ENCODE data around the gene NDUFB3. TPM values are rescaled to one million over a fixed set of nuclear protein-coding genes. Genes with fewer than 3 reads are reported as not detected.

NDUFB3 gene
- 35.1 and 44.7 TPM in 2 replicates for total RNA-seq
- total RNA-seq (2013): 75.1 TPM
- 11.1 and 13.0 TPM in 2 replicates for polyA plus RNA-seq
- polyA minus RNA-seq: 8.4 and 9.7 TPM in 2 replicates

DNA sequence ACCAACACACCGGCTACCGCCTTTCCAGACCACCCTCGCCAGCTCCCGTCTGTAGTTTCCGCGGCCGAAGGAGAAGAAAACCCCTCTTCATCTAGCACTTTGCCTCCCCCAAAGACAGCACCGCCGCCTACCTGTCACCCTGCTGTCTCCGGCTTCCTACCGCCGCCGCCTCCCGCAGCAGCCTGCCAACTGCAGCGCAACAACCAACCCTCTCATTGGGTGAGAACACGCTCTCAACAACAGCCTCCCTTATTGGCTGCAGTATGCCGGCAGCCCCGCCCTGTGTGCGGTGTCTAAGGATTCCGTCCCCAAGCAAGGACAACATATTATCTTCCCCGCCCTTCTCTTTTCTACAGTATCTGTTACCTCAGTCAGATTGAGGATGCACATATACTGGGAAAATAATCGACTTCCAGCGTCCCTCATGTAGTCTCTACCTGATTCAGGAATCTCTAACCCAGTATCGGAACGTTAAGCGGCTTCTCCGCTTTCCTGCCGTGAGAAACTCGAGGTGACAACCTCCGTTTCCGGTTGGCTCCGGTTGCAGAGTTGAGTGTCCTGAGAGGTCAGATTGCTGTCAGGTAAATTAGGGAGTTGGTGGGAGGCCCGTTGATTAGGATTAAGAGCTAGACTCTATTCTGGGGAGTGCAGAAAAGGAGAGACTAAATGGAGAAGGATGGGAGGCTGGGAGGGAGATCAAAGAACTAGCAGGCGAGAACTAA is at the start of gene NDUFB3, which contains the start of gene HYCC2:
Gene NDUFB3, plus strand, starts transcription at position 523 of the 722 bp plus-strand sequence. CDS start 6,882 bp downstream, outside the sequence.
Gene HYCC2, minus strand, starts transcription at position 193 of the 722 bp plus-strand sequence. CDS start 47,662 bp downstream, outside the sequence.
- WGBS (ENCODE audit: insufficient coverage): 0% methylated on average over 31 of the region's 34 CpGs
- DNase-seq (peak; percentile 98), ATAC-seq (ENCODE audit: low read depth) (peak; percentile 97)
- Histone ChIP-seq H3K27ac (ENCODE audit: low read length in 2 of 2) (peak within 1 kb of the TSS; percentile 58 to 91), H3K4me1 (ENCODE audit: control insufficient read depth in 2 of 2, insufficient read depth in 2 of 2, low read length in 2 of 2) (peaks cover 18 to 27% of the 10 kb centered on the region in 2 donors), H3K27me3 (replicated peaks in 1 of 4; ENCODE audit: control extremely low read depth in 1 of 4, control insufficient read depth in 3 of 4, insufficient read depth in 4 of 4, low read length in 3 of 4) (no peaks in the 10 kb centered on the region), H3K36me3 (replicated peaks in 1 of 2; ENCODE audit: control extremely low read depth in 1 of 2, control insufficient read depth in 1 of 2, extremely low read depth in 1 of 2, insufficient read depth in 2 of 2, low read length in 1 of 2) (peaks cover 0 to 1% of the 10 kb centered on the region in 2 experiments), H3K9me3 (ENCODE audit: control extremely low read depth in 1 of 3, control insufficient read depth in 2 of 3, insufficient read depth in 1 of 3, low read length in 2 of 3) (peaks cover 0 to 3% (median 0%) of the 10 kb centered on the region in 3 donors), H3K4me2 (replicated peaks; ENCODE audit: low read depth, low read length, poor library complexity, severe bottlenecking) (peak within 1 kb of the TSS; percentile 87), H4K20me1 (ENCODE audit: control insufficient read depth, insufficient read depth, low read length, poor library complexity, severe bottlenecking) (no peaks in the 10 kb centered on the region), H3K9ac (ENCODE audit: low read length) (peak within 1 kb of the TSS; percentile 90), H3K4me3 (ENCODE audit: control extremely low read depth in 1 of 5, extremely low read depth in 1 of 5, insufficient read depth in 1 of 5, low read depth in 2 of 5, low read length in 4 of 5) (peak within 1 kb of the TSS; percentile 61 to 92 (median 86)), H2AFZ (ENCODE audit: insufficient read depth, low read depth, low read length, poor library complexity, severe bottlenecking) (peak within 1 kb of the TSS; percentile 96), H3K79me2 (ENCODE audit: control insufficient read depth, insufficient read depth, low read length) (peaks cover 86% of the 10 kb centered on the region)
- Mint-ChIP-seq H3K4me3 (peak within 1 kb of the TSS; percentile 91), H3K27me3 (no peaks in the 10 kb centered on the region), H3K9me3 (ENCODE audit: insufficient read depth) (no peaks in the 10 kb centered on the region), H3K27ac (peak within 1 kb of the TSS; percentile 98), H3K4me1 (peaks cover 39% of the 10 kb centered on the region)
- CTCF ChIA-PET: interaction anchor here (0.9 to 6.2 kb wide), 10 partner anchors 45 to 207 kb away, joined by 3 to 97 read pairs (median 28); partner anchors contain the start of genes CASP10, CFLAR and CLK1
- intact Hi-C loops (cut with micrococcal nuclease): loop anchor here (1.0 to 2.0 kb wide), 9 partner anchors 46 to 380 kb away; partner anchors contain the start of genes NIF3L1, ORC2, PPIL3 and STRADB
- TF ChIP-seq EZH2 (IDR thresholded peaks at IDR 0.05; ENCODE audit: borderline replicate concordance, insufficient read depth, low read depth, low read length, poor library complexity, severe bottlenecking): no peak
- TF ChIP-seq, protein P1, sequence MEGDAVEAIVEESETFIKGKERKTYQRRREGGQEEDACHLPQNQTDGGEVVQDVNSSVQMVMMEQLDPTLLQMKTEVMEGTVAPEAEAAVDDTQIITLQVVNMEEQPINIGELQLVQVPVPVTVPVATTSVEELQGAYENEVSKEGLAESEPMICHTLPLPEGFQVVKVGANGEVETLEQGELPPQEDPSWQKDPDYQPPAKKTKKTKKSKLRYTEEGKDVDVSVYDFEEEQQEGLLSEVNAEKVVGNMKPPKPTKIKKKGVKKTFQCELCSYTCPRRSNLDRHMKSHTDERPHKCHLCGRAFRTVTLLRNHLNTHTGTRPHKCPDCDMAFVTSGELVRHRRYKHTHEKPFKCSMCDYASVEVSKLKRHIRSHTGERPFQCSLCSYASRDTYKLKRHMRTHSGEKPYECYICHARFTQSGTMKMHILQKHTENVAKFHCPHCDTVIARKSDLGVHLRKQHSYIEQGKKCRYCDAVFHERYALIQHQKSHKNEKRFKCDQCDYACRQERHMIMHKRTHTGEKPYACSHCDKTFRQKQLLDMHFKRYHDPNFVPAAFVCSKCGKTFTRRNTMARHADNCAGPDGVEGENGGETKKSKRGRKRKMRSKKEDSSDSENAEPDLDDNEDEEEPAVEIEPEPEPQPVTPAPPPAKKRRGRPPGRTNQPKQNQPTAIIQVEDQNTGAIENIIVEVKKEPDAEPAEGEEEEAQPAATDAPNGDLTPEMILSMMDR (IDR thresholded peaks at IDR 0.05): peak; percentile 40
- POLR2A ChIA-PET: interaction anchor here (1.3 kb wide), 1 partner anchor 45 kb away, joined by 3 read pairs; no protein-coding TSS in a partner anchor

DNA sequence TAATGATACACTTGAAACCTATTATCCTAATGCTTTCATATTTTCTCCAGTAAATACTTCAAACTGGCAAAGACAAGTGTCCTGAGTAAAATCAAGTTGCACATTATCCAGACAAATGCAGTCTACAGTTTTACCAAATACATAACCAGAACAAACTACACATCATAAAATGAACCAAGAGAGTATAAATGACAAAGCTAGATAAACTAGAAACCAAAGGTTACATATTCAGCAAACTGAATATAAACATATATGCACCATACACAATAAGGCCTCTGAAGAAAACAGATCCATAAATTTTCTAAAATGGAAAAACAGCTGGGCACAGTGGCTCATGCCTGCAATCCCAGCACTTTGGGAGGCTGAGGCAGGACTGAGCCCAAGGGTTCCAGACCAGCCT is 47.3 kb upstream of the NDUFB3 start:
- ATAC-seq (ENCODE audit: low read depth): no peak
- Histone ChIP-seq H3K36me3 (replicated peaks in 1 of 2; ENCODE audit: control extremely low read depth in 1 of 2, control insufficient read depth in 1 of 2, extremely low read depth in 1 of 2, insufficient read depth in 2 of 2, low read length in 1 of 2) (peaks cover 6 to 19% of the 10 kb centered on the region in 2 experiments), H3K9me3 (ENCODE audit: control extremely low read depth in 1 of 3, control insufficient read depth in 2 of 3, insufficient read depth in 1 of 3, low read length in 2 of 3) (peaks cover 0 to 1% (median 0%) of the 10 kb centered on the region in 3 donors), H3K27me3 (replicated peaks in 1 of 4; ENCODE audit: control extremely low read depth in 1 of 4, control insufficient read depth in 3 of 4, insufficient read depth in 4 of 4, low read length in 3 of 4) (no peaks in the 10 kb centered on the region), H3K4me1 (ENCODE audit: control insufficient read depth in 2 of 2, insufficient read depth in 2 of 2, low read length in 2 of 2) (no peaks in the 10 kb centered on the region), H3K9ac (ENCODE audit: low read length) (no peak overlapping the region), H3K79me2 (ENCODE audit: control insufficient read depth, insufficient read depth, low read length) (peaks cover 1% of the 10 kb centered on the region), H2AFZ (ENCODE audit: insufficient read depth, low read depth, low read length, poor library complexity, severe bottlenecking) (no peak overlapping the region), H4K20me1 (ENCODE audit: control insufficient read depth, insufficient read depth, low read length, poor library complexity, severe bottlenecking) (no peaks in the 10 kb centered on the region), H3K4me2 (replicated peaks; ENCODE audit: low read depth, low read length, poor library complexity, severe bottlenecking) (no peak overlapping the region), H3K4me3 (ENCODE audit: control extremely low read depth in 1 of 5, extremely low read depth in 1 of 5, insufficient read depth in 1 of 5, low read depth in 2 of 5, low read length in 4 of 5) (no peak overlapping the region), H3K27ac (ENCODE audit: low read length in 2 of 2) (no peak overlapping the region)
- no peaks in the 10 kb centered on the region for H3K27me3 Mint-ChIP-seq
- no peak for TF ChIP-seq EZH2 (IDR thresholded peaks at IDR 0.05; ENCODE audit: borderline replicate concordance, insufficient read depth, low read depth, low read length, poor library complexity, severe bottlenecking)
- TF ChIP-seq, protein P1 (IDR thresholded peaks at IDR 0.05): no peak
- POLR2A ChIA-PET: no interaction called here
- no peak for DNase-seq
- no peak overlapping the region for H3K27ac Mint-ChIP-seq
- intact Hi-C loops (cut with micrococcal nuclease): no loop called here
- no peak overlapping the region for H3K4me3 Mint-ChIP-seq
- peaks cover 21% of the 10 kb centered on the region for H3K4me1 Mint-ChIP-seq
- no peaks in the 10 kb centered on the region for H3K9me3 Mint-ChIP-seq (ENCODE audit: insufficient read depth)
- CTCF ChIA-PET: no interaction called here
